HepG2 (cell line): ENCODE measurements around the gene MACROD2. TPM values are rescaled to one million over a fixed set of nuclear protein-coding genes. Genes with fewer than 3 reads are reported as not detected.

Experiments
- ATAC-seq: fragments of 200-7000 bp; cut with Tn5 transposase; 3 replicates; pipeline ENCODE4 v1.9.1; 2020; ENCODE audit warnings: mild to moderate bottlenecking, moderate library complexity
- BruUV-seq: library from RNA; stranded (reverse); fragments of 400-500 nt; replicated peaks from 2 replicates; lab custom pipeline; 2021; lab: Mats Ljungman, UMichigan
- CTCF ChIA-PET: fragments of 300-600 bp; formaldehyde crosslinking; extraction: SDS; loops from one replicate; lab custom pipeline; 2021; ENCODE audit warnings: low total read pairs, inconsistent platforms, low intra/inter-chr PET ratio; lab: Yijun Ruan, JAX
- POLR2A ChIA-PET: fragments of 350-600 bp; sonication (Branson Sonifier 250); formaldehyde crosslinking; loops from one replicate; lab custom pipeline; 2020; ENCODE audit warnings: antibody characterized with exemption, inconsistent platforms; lab: Yijun Ruan, JAX
- DNase-seq: peaks from one replicate; pipeline ENCODE4 v3.0.0-alpha.2; 2015; ENCODE audit warnings: low spot score
- FAIRE-seq: peaks from 3 replicates; lab custom pipeline; 2011; peaks lifted over from hg19 to GRCh38; lab: Jason Lieb, UNC
- H2AFZ ChIP-seq: one replicate; pipeline ENCODE4 v1.6.1; 2011; ENCODE audit warnings: low read length, inconsistent platforms
- H3K27ac ChIP-seq: fragments of 300-600 bp; 3 replicates; pipeline ENCODE4 v1.8.0; 2011; ENCODE audit warnings: mixed run types, mild to moderate bottlenecking, mixed read lengths, low read length, inconsistent platforms; ENCODE audit not compliant: insufficient read depth; ENCODE audit errors: extremely low read length
- H3K27me3 ChIP-seq, 2 experiments: fragments of 200-600 bp in 1 of 2; 2 replicates in 1 of 2; 3 replicates in 1 of 2; pipeline versions ENCODE4 v1.6.0 to v1.8.0; 2011; ENCODE audit warnings: low read length in 2 of 2, mild to moderate bottlenecking in 2 of 2, moderate library complexity in 2 of 2, inconsistent platforms in 1 of 2; ENCODE audit not compliant: insufficient read depth in 2 of 2, control insufficient read depth in 1 of 2
- H3K36me3 ChIP-seq, 2 experiments: fragments of 200-600 bp in 1 of 2; replicated peaks in 1 of 2; 2 replicates in 1 of 2; 3 replicates in 1 of 2; pipeline versions ENCODE4 v1.5.1 to v1.8.0; 2011; ENCODE audit warnings: low read length in 2 of 2, inconsistent platforms in 1 of 2; ENCODE audit not compliant: insufficient read depth in 2 of 2, control insufficient read depth in 1 of 2
- H3K4me1 ChIP-seq: 2 replicates; pipeline ENCODE4 v1.5.1; 2012; ENCODE audit warnings: low read length, inconsistent platforms; ENCODE audit not compliant: insufficient read depth
- H3K4me2 ChIP-seq: 2 replicates; pipeline ENCODE4 v1.6.0; 2011; ENCODE audit warnings: low read depth, low read length, inconsistent platforms
- H3K4me3 ChIP-seq, 3 experiments: fragments of 200-600 bp in 1 of 3; sonication (generic), shearing (Covaris generic) in 1 of 3; replicated peaks in 1 of 3; 2 replicates each; pipeline ENCODE4 v1.5.1; 2011 to 2016; ENCODE audit warnings: low read length in 3 of 3, inconsistent platforms in 2 of 3, low read depth in 2 of 3, mild to moderate bottlenecking in 2 of 3, control low read depth in 1 of 3, mixed read lengths in 1 of 3; ENCODE audit not compliant: insufficient read depth in 1 of 3
- H3K79me2 ChIP-seq: one replicate; pipeline ENCODE4 v1.6.1; 2011; ENCODE audit warnings: low read length, inconsistent platforms; ENCODE audit not compliant: insufficient read depth
- H3K9ac ChIP-seq: 2 replicates; pipeline ENCODE4 v1.6.0; 2011; ENCODE audit warnings: mild to moderate bottlenecking, low read depth, low read length, inconsistent platforms; ENCODE audit not compliant: insufficient read depth
- H3K9me3 ChIP-seq: 2 replicates; pipeline ENCODE4 v1.5.1; 2012; ENCODE audit warnings: mild to moderate bottlenecking, low read length
- H4K20me1 ChIP-seq: 2 replicates; pipeline ENCODE4 v1.6.0; 2011; ENCODE audit warnings: inconsistent platforms, mild to moderate bottlenecking, low read length, moderate library complexity; ENCODE audit not compliant: insufficient read depth
- BATF2 ChIP-seq: sonication (generic); formaldehyde crosslinking; IDR thresholded peaks from 2 replicates; pipeline ENCODE4 v1.8.0; 2022; ENCODE audit warnings: mild to moderate bottlenecking, missing genetic modification reagents, moderate library complexity
- CREB3 ChIP-seq: sonication (generic); formaldehyde crosslinking; IDR thresholded peaks from 2 replicates; pipeline ENCODE4 v1.5.0; 2020; ENCODE audit warnings: missing genetic modification reagents
- GMEB2 ChIP-seq: IDR thresholded peaks from 2 replicates; pipeline ENCODE4 v1.6.1; 2016; ENCODE audit warnings: missing biosample characterization, missing genetic modification reagents, low read depth
- MTERF4 ChIP-seq: sonication (generic); formaldehyde crosslinking; IDR thresholded peaks from 2 replicates; pipeline ENCODE4 v1.8.0; 2023; ENCODE audit warnings: mild to moderate bottlenecking, missing genetic modification reagents
- NR2F2 ChIP-seq: IDR thresholded peaks from 2 replicates; pipeline ENCODE4 v1.6.1; 2012; ENCODE audit warnings: low read depth, inconsistent platforms, borderline replicate concordance
- RORA ChIP-seq: sonication (generic); formaldehyde crosslinking; IDR thresholded peaks from 2 replicates; pipeline ENCODE4 v1.5.0; 2020; ENCODE audit warnings: mild to moderate bottlenecking, missing genetic modification reagents, moderate library complexity
- ZNF20 ChIP-seq: sonication (generic); formaldehyde crosslinking; IDR thresholded peaks from 2 replicates; pipeline ENCODE4 v1.4.0; 2020; ENCODE audit warnings: mild to moderate bottlenecking, moderate library complexity, missing genetic modification reagents
- ZNF256 ChIP-seq: sonication (generic); formaldehyde crosslinking; conservative IDR thresholded peaks from 2 replicates; pipeline ENCODE4 v1.4.0; 2020; ENCODE audit warnings: missing genetic modification reagents
- WGBS: methylation state at CpG from one replicate; pipeline ENCODE4 v1.1.6; 2017; ENCODE audit warnings: low lambda C conversion rate; 5-methylcytosine and 5-hydroxymethylcytosine counted together
- in situ Hi-C: cut with HindIII; loops from 2 replicates; pipeline ENCODE4 v1.10.0; 2017; ENCODE audit warnings: low pct_unique_long_range_greater_than_20kb; ENCODE audit not compliant: extremely low pct_ligation_motif_present
- intact Hi-C: fragments of 100-400 bp; cut with micrococcal nuclease; formaldehyde crosslinking; loops from one replicate; pipeline ENCODE4 v1.10.0; 2022; ENCODE audit not compliant: unreplicated experiment
- polyA plus RNA-seq, 8 experiments: library from polyadenylated mRNA; depleted of rRNA in 3 of 8; stranded (reverse) in 7 of 8; unstranded in 1 of 8; fragments of >200 nt; fragmentation: Illumina TruSeq in 4 of 8; extraction: Trizol in 4 of 8; gene quantifications; 2 replicates each; pipeline versions ENCODE4 v1.2.1 to v1.2.3, GENCODE V29; 2011 to 2016; ENCODE audit warnings: low read depth in 4 of 8, missing spikeins in 1 of 8, mixed read lengths in 1 of 8; ENCODE audit not compliant: insufficient read depth in 1 of 8
- total RNA-seq, 5 experiments: library from RNA; depleted of rRNA; stranded (reverse); fragments of >200 nt; fragmentation: Illumina TruSeq; extraction: Trizol; gene quantifications; 2 replicates each; pipeline ENCODE4 v1.2.3, GENCODE V29; 2016; ENCODE audit warnings: low read depth in 1 of 5

The MACROD2 gene
- total and polyA plus RNA-seq, 2 of the 13 experiments (the other 11 are each of a cell fraction or from before 2014, with no cell fraction given) = 0.13 to 0.51 TPM

GRCh38 chr20:16058268-16058667, 2063.0 kb downstream of the MACROD2 start (continued):
- TF ChIP-seq GMEB2 (CRISPR knock-in tag) (no peak), MTERF4 (CRISPR knock-in tag) (no peak), ZNF256 (CRISPR knock-in tag) (no peak), CREB3 (CRISPR knock-in tag) (no peak)

- ChIA-PET POLR2A (no interaction called here), CTCF (no interaction called here)
- no peak overlapping the region for H3K9ac ChIP-seq
- no peak overlapping the region for H3K4me2 ChIP-seq
- no peak for ATAC-seq
- no peaks in the 10 kb centered on the region for H3K36me3 ChIP-seq
- peaks cover 5% of the 10 kb centered on the region for H3K4me1 ChIP-seq
- 21% methylated on average over 2 of the region's 2 CpGs for WGBS
- in situ Hi-C loops = no loop called here
- DNase-seq = no peak
- intact Hi-C loops = no loop called here
- TF ChIP-seq BATF2 (no peak), NR2F2 (no peak), ZNF20 (no peak), RORA (CRISPR knock-in tag) (no peak)
- no peak overlapping the region for H2AFZ ChIP-seq
- H3K4me3 ChIP-seq = no peak overlapping the region
- no TSS peak for BruUV-seq
- H3K27ac ChIP-seq = no peak overlapping the region
- FAIRE-seq = no peak
- H3K79me2 ChIP-seq = no peaks in the 10 kb centered on the region
- peaks cover 41% of the 10 kb centered on the region for H3K9me3 ChIP-seq
- no peaks in the 10 kb centered on the region for H4K20me1 ChIP-seq
- H3K27me3 ChIP-seq = no peaks in the 10 kb centered on the region; a peak in 1 of 5 replicates
These were observed 2064.5 kb downstream of the MACROD2 start for GRCh38 chr20:16059841-16060240.
